GM12892 (cell line): ENCODE measurements around the gene COMMD9.

ENCODE experiments used
- DNase-seq: peaks from one replicate; pipeline ENCODE4 v3.0.0; 2011; ENCODE audit not compliant: insufficient read length
- FAIRE-seq: peaks from 2 replicates; lab custom pipeline; 2011; peaks lifted over from hg19 to GRCh38; lab: Jason Lieb, UNC
- POLR2A ChIP-seq: IDR thresholded peaks from 2 replicates; pipeline ENCODE4 v1.6.1; 2011; ENCODE audit warnings: low read depth, low read length, control low read depth
- POLR2AphosphoS5 ChIP-seq: IDR thresholded peaks from 2 replicates; pipeline ENCODE4 v1.6.1; 2011; ENCODE audit warnings: low read depth, low read length, control low read depth
- TAF1 ChIP-seq: IDR thresholded peaks from 2 replicates; pipeline ENCODE4 v1.6.1; 2011; ENCODE audit warnings: low read depth, mild to moderate bottlenecking, control low read depth, low read length, borderline replicate concordance

Gene COMMD9

GRCh38 chr11:36230779-36231699, 58.2 kb downstream of the COMMD9 start:
- DNase-seq (no peak), FAIRE-seq (no peak)
- no peak for TF ChIP-seq POLR2AphosphoS5
- no peak for TF ChIP-seq TAF1
- TF ChIP-seq POLR2A, result no peak

DNA sequence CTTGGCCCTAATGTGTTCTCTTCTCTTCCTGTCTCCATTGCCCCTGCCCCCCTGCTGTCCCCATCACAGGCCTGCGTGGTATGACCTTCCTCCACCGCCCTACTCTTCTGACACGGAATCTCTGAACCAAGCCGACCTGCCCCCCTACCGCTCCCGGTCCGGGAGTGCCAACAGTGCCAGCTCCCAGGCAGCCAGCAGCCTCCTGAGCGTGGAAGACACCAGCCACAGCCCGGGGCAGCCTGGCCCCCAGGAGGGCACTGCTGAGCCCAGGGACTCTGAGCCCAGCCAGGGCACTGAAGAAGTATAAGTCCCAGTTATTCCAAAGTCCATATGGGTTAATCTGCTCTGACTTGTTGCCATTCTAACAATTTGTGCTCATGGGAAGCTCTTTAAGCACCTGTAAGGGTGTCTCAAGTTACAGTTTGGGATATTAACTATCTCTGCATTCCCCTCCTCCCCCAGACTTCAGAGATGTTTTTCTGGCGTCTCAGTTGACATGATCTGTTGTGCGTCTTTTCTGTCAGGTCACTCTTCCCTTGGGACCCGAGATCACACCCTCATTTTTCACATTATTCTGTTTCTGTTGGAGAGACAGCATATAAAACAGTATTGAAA, 60.0 kb downstream of the COMMD9 start:
- no peak for DNase-seq
- TF ChIP-seq POLR2AphosphoS5, result no peak
- TF ChIP-seq POLR2A, result no peak
- no peak for TF ChIP-seq TAF1
- no peak for FAIRE-seq

DNA sequence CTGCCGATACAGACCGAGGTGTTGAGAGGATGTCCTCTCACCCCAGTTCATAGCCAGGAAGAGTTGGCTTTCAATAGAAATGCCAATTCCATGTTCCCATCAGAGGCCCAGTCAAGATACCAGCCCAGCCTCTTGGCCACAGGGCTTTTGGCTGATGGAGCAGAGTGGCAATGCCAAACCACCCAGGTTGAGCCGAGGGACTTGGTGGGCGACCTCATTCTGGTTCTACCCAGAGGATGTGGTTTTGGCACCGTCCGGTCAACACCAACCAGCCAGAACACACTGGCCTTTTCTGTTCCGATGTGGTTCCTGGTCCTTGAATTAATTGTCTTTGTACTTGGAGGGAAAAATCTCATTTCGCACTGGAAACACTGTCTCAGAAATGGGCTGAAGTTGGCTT, 60.5 kb downstream of the COMMD9 start:
- DNase-seq, result no peak
- no peak for TF ChIP-seq POLR2A
- no peak for TF ChIP-seq POLR2AphosphoS5
- no peak for TF ChIP-seq TAF1
- FAIRE-seq, result no peak

- no peak for FAIRE-seq
- TF ChIP-seq POLR2A (no peak), TAF1 (no peak), POLR2AphosphoS5 (no peak)
- no peak for DNase-seq
Observed at GRCh38 chr11:36227044-36227443, 62.2 kb downstream of the COMMD9 start.

DNA sequence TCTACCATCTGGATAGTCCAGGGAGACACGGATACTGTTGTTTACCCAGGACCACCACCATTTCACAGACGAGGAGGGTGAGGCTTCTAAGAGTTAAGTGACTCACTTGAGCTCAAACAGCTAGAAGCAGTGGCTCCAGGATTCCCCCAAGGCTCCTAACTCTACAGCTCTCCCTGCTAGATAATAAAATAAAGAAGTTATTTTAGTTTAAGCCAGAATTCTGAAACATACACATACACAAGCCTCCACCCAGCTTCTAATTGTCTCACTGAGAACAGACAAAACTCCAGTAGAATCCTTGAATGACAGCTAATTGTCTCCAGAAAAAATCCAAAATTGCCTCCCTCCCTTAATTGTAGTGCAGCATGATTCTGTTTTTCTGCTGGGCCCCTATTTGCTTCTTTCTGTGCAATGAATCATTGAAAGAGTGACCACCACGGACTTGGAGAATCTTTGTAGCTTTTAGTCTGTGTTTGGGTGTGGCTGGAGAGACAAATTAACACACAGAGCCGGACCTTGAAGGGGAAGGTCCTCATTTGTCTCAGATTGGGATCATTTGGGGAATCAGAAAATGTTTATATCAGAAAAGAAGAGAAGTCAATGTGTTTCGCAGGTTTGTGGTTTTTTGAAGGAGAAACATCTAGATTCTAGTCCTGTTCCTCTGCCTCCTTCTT, 64.9 kb downstream of the COMMD9 start:
- no peak for TF ChIP-seq POLR2A
- no peak for FAIRE-seq
- no peak for DNase-seq

- FAIRE-seq, result no peak
- no peak for DNase-seq
- TF ChIP-seq POLR2A (no peak), TAF1 (no peak), POLR2AphosphoS5 (no peak)
Observed at GRCh38 chr11:36222831-36223635, 66.2 kb downstream of the COMMD9 start.
